IPS-NIHi7 (cell line): ENCODE results near the gene TTYH3.
"Not testable (repeated sequence)": the region's sequence is repeated elsewhere in the genome, so short reads cannot be mapped to it uniquely, and the experiment has no call there.

ENCODE experiments used
- DNase-seq: peaks from one replicate; pipeline ENCODE4 v3.0.0; 2012; ENCODE audit warnings: mixed read lengths; ENCODE audit errors: extremely low spot score

The TTYH3 gene

GRCh38 chr7:2688409-2689342 lies 56.9 kb downstream of the TTYH3 start:
- DNase-seq: no peak

- no peak for DNase-seq
These were observed 57.6 kb downstream of the TTYH3 start for GRCh38 chr7:2689343-2689847.

GRCh38 chr7:2689951-2690705 lies 58.3 kb downstream of the TTYH3 start:
- DNase-seq: no peak

GRCh38 chr7:2691011-2691707 lies 59.4 kb downstream of the TTYH3 start:
- DNase-seq: no peak

GRCh38 chr7:2691932-2692439 lies 60.2 kb downstream of the TTYH3 start:
- DNase-seq: not testable (repeated sequence)

- DNase-seq: no peak
These were observed 60.8 kb downstream of the TTYH3 start for GRCh38 chr7:2692543-2692942.

GRCh38 chr7:2693420-2694121 lies 61.8 kb downstream of the TTYH3 start:
- not testable (repeated sequence) for DNase-seq

GRCh38 chr7:2694122-2694436 lies 62.3 kb downstream of the TTYH3 start:
- not testable (repeated sequence) for DNase-seq

- DNase-seq: no peak
These were observed 66.9 kb downstream of the TTYH3 start for GRCh38 chr7:2698581-2699288.

- DNase-seq: no peak
These were observed 67.5 kb downstream of the TTYH3 start for GRCh38 chr7:2699289-2699620.

GRCh38 chr7:2700141-2700850 lies 68.5 kb downstream of the TTYH3 start:
- no peak for DNase-seq

- no peak for DNase-seq
These were observed 69.6 kb downstream of the TTYH3 start for GRCh38 chr7:2701424-2701823.

- DNase-seq: no peak
These were observed 70.2 kb downstream of the TTYH3 start for GRCh38 chr7:2701832-2702593.

GRCh38 chr7:2702594-2702957 lies 70.8 kb downstream of the TTYH3 start:
- no peak for DNase-seq

GRCh38 chr7:2705371-2706096 lies 73.7 kb downstream of the TTYH3 start:
- DNase-seq: no peak

GRCh38 chr7:2706685-2707126 lies 74.9 kb downstream of the TTYH3 start:
- DNase-seq: no peak

- no peak for DNase-seq
These were observed 75.7 kb downstream of the TTYH3 start for GRCh38 chr7:2707481-2707880.

GRCh38 chr7:2708041-2708440 lies 76.3 kb downstream of the TTYH3 start:
- DNase-seq: no peak
